ENCODE measurements around the gene CBFB. TPM values are rescaled to one million over a fixed set of nuclear protein-coding genes. Genes with fewer than 3 reads are reported as not detected.
A peak's percentile ranks its signal among the peaks of the same experiment; 100 is the strongest.

CBFB gene
- total RNA-seq, 1 donor from 2014 or later, result 61.3 TPM

GRCh38 chr16:67087291-67087690 is 58.3 kb downstream of the CBFB start:
- Mint-ChIP-seq H3K4me1 (ENCODE audit: low read depth) (peaks cover 20% of the 10 kb centered on the region), H3K4me3 (ENCODE audit: unreplicated experiment) (no peak overlapping the region), H3K9me3 (ENCODE audit: low read depth) (no peaks in the 10 kb centered on the region), H3K36me3 (ENCODE audit: low read depth) (no peaks in the 10 kb centered on the region), H3K27me3 (ENCODE audit: low read depth) (no peaks in the 10 kb centered on the region), H3K27ac (ENCODE audit: unreplicated experiment) (no peak overlapping the region)
- no peak for TF ChIP-seq CTCF (IDR thresholded peaks at IDR 0.05)
- DNase-seq (ENCODE audit: low spot score), result no peak

- TF ChIP-seq CTCF (IDR thresholded peaks at IDR 0.05), result no peak
- Mint-ChIP-seq H3K27ac (ENCODE audit: unreplicated experiment) (no peak overlapping the region), H3K4me1 (ENCODE audit: low read depth) (peaks cover 20% of the 10 kb centered on the region), H3K36me3 (ENCODE audit: low read depth) (no peaks in the 10 kb centered on the region), H3K4me3 (ENCODE audit: unreplicated experiment) (no peak overlapping the region), H3K9me3 (ENCODE audit: low read depth) (no peaks in the 10 kb centered on the region), H3K27me3 (ENCODE audit: low read depth) (no peaks in the 10 kb centered on the region)
- DNase-seq (ENCODE audit: low spot score), result no peak
Measured at GRCh38 chr16:67087803-67088202, 58.9 kb downstream of the CBFB start.

GRCh38 chr16:67088551-67088950 is 59.6 kb downstream of the CBFB start:
- Mint-ChIP-seq H3K27me3 (ENCODE audit: low read depth) (no peaks in the 10 kb centered on the region), H3K27ac (ENCODE audit: unreplicated experiment) (no peak overlapping the region)
- no peak for TF ChIP-seq CTCF (IDR thresholded peaks at IDR 0.05)

GRCh38 chr16:67089101-67089500 is 60.2 kb downstream of the CBFB start:
- no peak overlapping the region for H3K4me3 Mint-ChIP-seq (ENCODE audit: unreplicated experiment)
- H3K4me1 Mint-ChIP-seq (ENCODE audit: low read depth), result peaks cover 20% of the 10 kb centered on the region
- no peaks in the 10 kb centered on the region for H3K9me3 Mint-ChIP-seq (ENCODE audit: low read depth)
- H3K27me3 Mint-ChIP-seq (ENCODE audit: low read depth), result no peaks in the 10 kb centered on the region
- H3K27ac Mint-ChIP-seq (ENCODE audit: unreplicated experiment), result no peak overlapping the region
- H3K36me3 Mint-ChIP-seq (ENCODE audit: low read depth), result no peaks in the 10 kb centered on the region
- no peak for TF ChIP-seq CTCF (IDR thresholded peaks at IDR 0.05)
- DNase-seq (ENCODE audit: low spot score), result no peak

More at GRCh38 chr16:67088551-67088950, 59.6 kb downstream of the CBFB start:
- no peaks in the 10 kb centered on the region for H3K9me3 Mint-ChIP-seq (ENCODE audit: low read depth)
- peaks cover 20% of the 10 kb centered on the region for H3K4me1 Mint-ChIP-seq (ENCODE audit: low read depth)
- no peaks in the 10 kb centered on the region for H3K36me3 Mint-ChIP-seq (ENCODE audit: low read depth)
- no peak overlapping the region for H3K4me3 Mint-ChIP-seq (ENCODE audit: unreplicated experiment)
- DNase-seq (ENCODE audit: low spot score), result no peak

- no peaks in the 10 kb centered on the region for H3K9me3 Mint-ChIP-seq (ENCODE audit: low read depth)
- H3K4me3 Mint-ChIP-seq (ENCODE audit: unreplicated experiment), result no peak overlapping the region
- peak overlapping the region; percentile 69 for H3K27ac Mint-ChIP-seq (ENCODE audit: unreplicated experiment)
- no peaks in the 10 kb centered on the region for H3K27me3 Mint-ChIP-seq (ENCODE audit: low read depth)
- no peaks in the 10 kb centered on the region for H3K36me3 Mint-ChIP-seq (ENCODE audit: low read depth)
- peaks cover 16% of the 10 kb centered on the region for H3K4me1 Mint-ChIP-seq (ENCODE audit: low read depth)
- TF ChIP-seq CTCF (IDR thresholded peaks at IDR 0.05), result no peak
- DNase-seq (ENCODE audit: low spot score), result no peak
Measured at GRCh38 chr16:67091906-67092566, 63.1 kb downstream of the CBFB start.
